GM12891 (cell line): ENCODE measurements around the gene TMEM184A.

Experiments
- DNase-seq: peaks from one replicate; pipeline ENCODE4 v3.0.0; 2011; ENCODE audit warnings: low spot score; ENCODE audit not compliant: insufficient read length
- FAIRE-seq: peaks from 2 replicates; lab custom pipeline; 2011; peaks lifted over from hg19 to GRCh38; lab: Jason Lieb, UNC
- PAX5 ChIP-seq: IDR thresholded peaks from 2 replicates; pipeline ENCODE4 v1.6.1; 2011; ENCODE audit warnings: low read length, moderate library complexity, mild to moderate bottlenecking; ENCODE audit not compliant: insufficient read depth, severe bottlenecking
- POLR2A ChIP-seq: IDR thresholded peaks from 2 replicates; pipeline ENCODE4 v1.6.1; 2011; ENCODE audit warnings: low read depth, low read length, control low read depth
- POLR2AphosphoS5 ChIP-seq: IDR thresholded peaks from 2 replicates; pipeline ENCODE4 v1.6.1; 2011; ENCODE audit warnings: low read depth, low read length, control low read depth
- POU2F2 ChIP-seq: IDR thresholded peaks from 2 replicates; pipeline ENCODE4 v1.6.1; 2011; ENCODE audit warnings: low read depth, mild to moderate bottlenecking, control low read depth, low read length, moderate library complexity
- SPI1 ChIP-seq: IDR thresholded peaks from 2 replicates; pipeline ENCODE4 v1.6.1; 2011; ENCODE audit warnings: low read depth, low read length, control low read depth
- TAF1 ChIP-seq: IDR thresholded peaks from 2 replicates; pipeline ENCODE4 v1.6.1; 2011; ENCODE audit warnings: low read depth, low read length, control low read depth

Gene TMEM184A

GRCh38 chr7:1597066-1597760 is 41.2 kb upstream of the TMEM184A start:
- FAIRE-seq, result no peak
- no peak for DNase-seq
- TF ChIP-seq SPI1 (no peak), TAF1 (no peak), PAX5 (no peak), POLR2AphosphoS5 (no peak), POU2F2 (no peak), POLR2A (no peak)

GRCh38 chr7:1596181-1597043 is 40.4 kb upstream of the TMEM184A start:
- TF ChIP-seq PAX5 (no peak), POLR2AphosphoS5 (no peak), TAF1 (no peak), POLR2A (no peak), POU2F2 (no peak), SPI1 (no peak)
- no peak for DNase-seq
- no peak for FAIRE-seq

GRCh38 chr7:1595636-1596035 is 39.6 kb upstream of the TMEM184A start:
- DNase-seq, result no peak
- TF ChIP-seq POU2F2 (no peak), SPI1 (no peak), PAX5 (no peak), POLR2A (no peak), POLR2AphosphoS5 (no peak), TAF1 (no peak)
- no peak for FAIRE-seq

GRCh38 chr7:1595027-1595426 is 39.0 kb upstream of the TMEM184A start:
- no peak for TF ChIP-seq POLR2AphosphoS5
- TF ChIP-seq PAX5, result no peak
- TF ChIP-seq POU2F2, result no peak
- TF ChIP-seq SPI1, result no peak
- no peak for TF ChIP-seq TAF1
- no peak for TF ChIP-seq POLR2A
- FAIRE-seq (no peak), DNase-seq (no peak)

GRCh38 chr7:1593904-1594421 is 38.0 kb upstream of the TMEM184A start:
- DNase-seq (no peak), FAIRE-seq (no peak)
- no peak for TF ChIP-seq POU2F2

- no peak for DNase-seq
- FAIRE-seq, result no peak
- TF ChIP-seq PAX5 (no peak), POLR2A (no peak), SPI1 (no peak), POU2F2 (no peak), POLR2AphosphoS5 (no peak), TAF1 (no peak)
These were observed 37.3 kb upstream of the TMEM184A start for GRCh38 chr7:1593091-1593866.

- FAIRE-seq, result no peak
- no peak for TF ChIP-seq TAF1
- no peak for TF ChIP-seq SPI1
- TF ChIP-seq POLR2A, result no peak
- no peak for TF ChIP-seq POU2F2
- no peak for TF ChIP-seq POLR2AphosphoS5
- no peak for TF ChIP-seq PAX5
These were observed 36.4 kb upstream of the TMEM184A start for GRCh38 chr7:1592299-1592871.

GRCh38 chr7:1591876-1592275 is 35.9 kb upstream of the TMEM184A start:
- FAIRE-seq (no peak), DNase-seq (no peak)
- TF ChIP-seq POLR2A (no peak), PAX5 (no peak), TAF1 (no peak), SPI1 (no peak), POLR2AphosphoS5 (no peak), POU2F2 (no peak)

More at GRCh38 chr7:1592299-1592871, 36.4 kb upstream of the TMEM184A start:
- no peak for DNase-seq

- DNase-seq (no peak), FAIRE-seq (no peak)
- TF ChIP-seq POLR2AphosphoS5 (no peak), POU2F2 (no peak), TAF1 (no peak)
These were observed 35.4 kb upstream of the TMEM184A start for GRCh38 chr7:1591396-1591795.
